Liver (tissue), 9 donors: ENCODE measurements around the gene TIMM29. TPM values are rescaled to one million over a fixed set of nuclear protein-coding genes. Genes with fewer than 3 reads are reported as not detected.

Source experiments
- DNase-seq: peaks from one replicate; pipeline ENCODE4 v3.0.0-alpha.2; 2017; ENCODE audit warnings: low spot score
- H3K27ac ChIP-seq, 2 donors: one replicate each; pipeline ENCODE4 v1.7.0; 2013; ENCODE audit warnings: inconsistent platforms in 2 of 2, low read length in 2 of 2, control low read depth in 1 of 2, low read depth in 1 of 2, mild to moderate bottlenecking in 1 of 2
- H3K27me3 ChIP-seq, 4 donors: one replicate each; pipeline versions ENCODE4 v1.6.1 to v1.7.0; 2013; ENCODE audit warnings: low read length in 3 of 4, inconsistent platforms in 1 of 4, mild to moderate bottlenecking in 1 of 4, moderate library complexity in 1 of 4; ENCODE audit not compliant: control insufficient read depth in 4 of 4, insufficient read depth in 4 of 4
- H3K36me3 ChIP-seq, 4 donors: one replicate each; pipeline versions ENCODE4 v1.6.1 to v1.7.0; 2013; ENCODE audit warnings: low read length in 3 of 4, mild to moderate bottlenecking in 3 of 4, low read depth in 1 of 4, moderate library complexity in 1 of 4; ENCODE audit not compliant: control insufficient read depth in 4 of 4, insufficient read depth in 3 of 4
- H3K4me1 ChIP-seq, 4 donors: one replicate each; pipeline versions ENCODE4 v1.6.1 to v1.7.0; 2013; ENCODE audit warnings: low read length in 3 of 4, mild to moderate bottlenecking in 3 of 4, moderate library complexity in 1 of 4; ENCODE audit not compliant: control insufficient read depth in 4 of 4, insufficient read depth in 4 of 4
- H3K4me3 ChIP-seq, 3 donors: one replicate each; pipeline versions ENCODE4 v1.6.1 to v1.7.0; 2013; ENCODE audit warnings: low read length in 3 of 3, control low read depth in 1 of 3, low read depth in 1 of 3, mild to moderate bottlenecking in 1 of 3
- H3K9ac ChIP-seq, 2 donors: one replicate each; pipeline ENCODE4 v1.7.0; 2013; ENCODE audit warnings: low read length in 2 of 2, mild to moderate bottlenecking in 2 of 2, moderate library complexity in 2 of 2, control low read depth in 1 of 2, low read depth in 1 of 2
- H3K9me3 ChIP-seq, 4 donors: one replicate each; pipeline versions ENCODE4 v1.6.1 to v1.7.0; 2013; ENCODE audit warnings: low read length in 3 of 4; ENCODE audit not compliant: control insufficient read depth in 4 of 4
- EGR1 ChIP-seq, 2 donors: IDR thresholded peaks; 2 replicates each; pipeline ENCODE4 v1.6.1; 2016 to 2018; ENCODE audit warnings: antibody characterized with exemption in 2 of 2, low read depth in 2 of 2
- FOXA1 ChIP-seq: IDR thresholded peaks from 2 replicates; pipeline ENCODE4 v1.6.1; 2016; ENCODE audit warnings: antibody characterized with exemption
- FOXA2 ChIP-seq: IDR thresholded peaks from 2 replicates; pipeline ENCODE4 v1.6.1; 2016; ENCODE audit warnings: antibody characterized with exemption
- GABPA ChIP-seq, 2 donors: IDR thresholded peaks in 1 of 2; conservative IDR thresholded peaks in 1 of 2; 2 replicates each; pipeline ENCODE4 v1.6.1; 2016; ENCODE audit warnings: antibody characterized with exemption in 2 of 2, mild to moderate bottlenecking in 1 of 2, moderate library complexity in 1 of 2
- HNF4A ChIP-seq, 2 donors: conservative IDR thresholded peaks; 2 replicates each; pipeline ENCODE4 v1.6.1; 2016; ENCODE audit warnings: antibody characterized with exemption in 2 of 2, mild to moderate bottlenecking in 2 of 2
- HNF4G ChIP-seq: IDR thresholded peaks from 2 replicates; pipeline ENCODE4 v1.6.1; 2016; ENCODE audit warnings: antibody characterized with exemption
- JUND ChIP-seq, 2 donors: IDR thresholded peaks; 2 replicates each; pipeline ENCODE4 v1.6.1; 2016; ENCODE audit warnings: antibody characterized with exemption in 2 of 2
- NR2F2 ChIP-seq: IDR thresholded peaks from 2 replicates; pipeline ENCODE4 v1.6.1; 2016; ENCODE audit warnings: antibody characterized with exemption
- RAD21 ChIP-seq, 2 donors: IDR thresholded peaks; 2 replicates each; pipeline ENCODE4 v1.6.1; 2016; ENCODE audit warnings: antibody characterized with exemption in 2 of 2, mild to moderate bottlenecking in 2 of 2
- RXRA ChIP-seq, 2 donors: IDR thresholded peaks; 2 replicates each; pipeline ENCODE4 v1.6.1; 2017 to 2018; ENCODE audit warnings: antibody characterized with exemption in 2 of 2, mild to moderate bottlenecking in 1 of 2
- SP1 ChIP-seq: IDR thresholded peaks from 2 replicates; pipeline ENCODE4 v1.6.1; 2018; ENCODE audit warnings: antibody characterized with exemption, mild to moderate bottlenecking
- TAF1 ChIP-seq: conservative IDR thresholded peaks from 2 replicates; pipeline ENCODE4 v1.6.1; 2016; ENCODE audit warnings: antibody characterized with exemption, mild to moderate bottlenecking
- YY1 ChIP-seq: IDR thresholded peaks from 2 replicates; pipeline ENCODE4 v1.6.1; 2016; ENCODE audit warnings: antibody characterized with exemption, mild to moderate bottlenecking
- WGBS: extraction: QIAGEN DNeasy Blood & Tissue Kit; methylation state at CpG from one replicate; pipeline ENCODE4 v1.1.7; 2013; 5-methylcytosine and 5-hydroxymethylcytosine counted together
- polyA plus RNA-seq, 2 donors: library from polyadenylated mRNA; stranded (reverse) in 1 of 2; unstranded in 1 of 2; fragments of 200-250 nt in 1 of 2; fragments of >200 nt in 1 of 2; fragmentation: Nextera tagmentation in 1 of 2; extraction: Ambion mirVana in 1 of 2; gene quantifications; one replicate each; pipeline versions ENCODE4 v1.2.1 to v1.2.3, GENCODE V29; 2013 to 2015
- total RNA-seq, 2 donors: library from RNA; depleted of rRNA; stranded (reverse); fragments of >200 nt; gene quantifications; one replicate each; pipeline ENCODE4 v1.2.3, GENCODE V29; 2014
- TF ChIP-seq, protein P1 (sequence below): fragments of 150-350 bp; IDR thresholded peaks from 2 replicates; pipeline ENCODE4 v1.5.1; 2017; ENCODE audit warnings: improper control_type of control experiment, low read depth, low read length; ENCODE audit not compliant: missing input control
- TF ChIP-seq, protein P2 (sequence below): IDR thresholded peaks from 2 replicates; pipeline ENCODE4 v1.6.1; 2016; ENCODE audit warnings: antibody characterized with exemption
- TF ChIP-seq, protein P3 (sequence below): IDR thresholded peaks from 2 replicates; pipeline ENCODE4 v1.6.1; 2016; ENCODE audit warnings: antibody characterized with exemption
- TF ChIP-seq, protein P4 (sequence below): IDR thresholded peaks from 2 replicates; pipeline ENCODE4 v1.6.1; 2016; ENCODE audit warnings: antibody characterized with exemption
- TF ChIP-seq, protein P5 (sequence below): IDR thresholded peaks from 2 replicates; pipeline ENCODE4 v1.6.1; 2016; ENCODE audit warnings: antibody characterized with exemption, mild to moderate bottlenecking
- donor health status: healthy.
- donor health status: healthy.
- donor health status: healthy.
- donor health status: healthy.
- donor health status: healthy.

Gene TIMM29
- total and polyA plus RNA-seq, 4 donors = 9.4 to 25.2 (median 14.6) TPM

DNA sequence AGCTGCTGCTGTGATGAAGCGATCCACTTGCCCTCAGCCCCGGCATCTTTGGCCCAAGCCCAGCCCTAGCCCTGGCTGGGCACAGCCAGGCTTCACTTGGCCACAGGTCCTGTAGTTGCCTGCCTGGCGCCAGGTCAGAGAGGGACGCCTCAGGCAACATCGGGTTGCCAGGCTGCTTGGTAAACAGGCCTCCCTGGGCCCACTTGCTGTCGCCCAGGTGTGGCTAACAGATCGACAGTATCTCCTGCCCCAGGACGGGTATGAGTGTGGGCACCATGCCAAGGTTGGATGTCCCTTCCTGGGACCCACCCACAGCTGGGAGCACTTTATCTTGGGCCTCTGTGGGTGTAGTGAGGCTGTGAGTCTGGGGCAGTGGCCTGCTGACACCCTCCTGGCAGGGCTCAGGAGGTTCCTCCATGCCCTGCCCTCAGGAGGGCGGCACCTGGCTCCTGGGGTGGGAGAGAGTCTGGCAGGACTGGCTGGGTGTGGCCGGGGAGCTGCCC lies 29.4 kb upstream of the TIMM29 start:
- H3K27me3 ChIP-seq = no peaks in the 10 kb centered on the region
- peak; percentile 89 for DNase-seq
- H3K36me3 ChIP-seq = peaks cover 0 to 1% (median 0%) of the 10 kb centered on the region in 4 donors
- no peak overlapping the region for H3K4me3 ChIP-seq
- WGBS = 26% methylated on average over 10 of the region's 10 CpGs
- H3K9ac ChIP-seq = no peak overlapping the region
- no peaks in the 10 kb centered on the region for H3K9me3 ChIP-seq
- TF ChIP-seq, protein P1, sequence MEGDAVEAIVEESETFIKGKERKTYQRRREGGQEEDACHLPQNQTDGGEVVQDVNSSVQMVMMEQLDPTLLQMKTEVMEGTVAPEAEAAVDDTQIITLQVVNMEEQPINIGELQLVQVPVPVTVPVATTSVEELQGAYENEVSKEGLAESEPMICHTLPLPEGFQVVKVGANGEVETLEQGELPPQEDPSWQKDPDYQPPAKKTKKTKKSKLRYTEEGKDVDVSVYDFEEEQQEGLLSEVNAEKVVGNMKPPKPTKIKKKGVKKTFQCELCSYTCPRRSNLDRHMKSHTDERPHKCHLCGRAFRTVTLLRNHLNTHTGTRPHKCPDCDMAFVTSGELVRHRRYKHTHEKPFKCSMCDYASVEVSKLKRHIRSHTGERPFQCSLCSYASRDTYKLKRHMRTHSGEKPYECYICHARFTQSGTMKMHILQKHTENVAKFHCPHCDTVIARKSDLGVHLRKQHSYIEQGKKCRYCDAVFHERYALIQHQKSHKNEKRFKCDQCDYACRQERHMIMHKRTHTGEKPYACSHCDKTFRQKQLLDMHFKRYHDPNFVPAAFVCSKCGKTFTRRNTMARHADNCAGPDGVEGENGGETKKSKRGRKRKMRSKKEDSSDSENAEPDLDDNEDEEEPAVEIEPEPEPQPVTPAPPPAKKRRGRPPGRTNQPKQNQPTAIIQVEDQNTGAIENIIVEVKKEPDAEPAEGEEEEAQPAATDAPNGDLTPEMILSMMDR = no peak
- no peak for TF ChIP-seq SP1
- TF ChIP-seq HNF4A (conservative IDR thresholded peaks at IDR 0.05) = peak in 1 of 2 donors; percentile 9
- peak in 1 of 2 donors; percentile 53 for TF ChIP-seq RAD21 (IDR thresholded peaks at IDR 0.05)
- peak; percentile 66 to 80 for TF ChIP-seq RXRA (IDR thresholded peaks at IDR 0.05)
- TF ChIP-seq FOXA2 = peak; percentile 62
- TF ChIP-seq, protein P2, sequence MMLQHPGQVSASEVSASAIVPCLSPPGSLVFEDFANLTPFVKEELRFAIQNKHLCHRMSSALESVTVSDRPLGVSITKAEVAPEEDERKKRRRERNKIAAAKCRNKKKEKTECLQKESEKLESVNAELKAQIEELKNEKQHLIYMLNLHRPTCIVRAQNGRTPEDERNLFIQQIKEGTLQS = no peak
- H3K4me1 ChIP-seq = peaks cover 7 to 23% (median 16%) of the 10 kb centered on the region in 4 donors
- peak overlapping the region; percentile 47 to 80 for H3K27ac ChIP-seq

DNA sequence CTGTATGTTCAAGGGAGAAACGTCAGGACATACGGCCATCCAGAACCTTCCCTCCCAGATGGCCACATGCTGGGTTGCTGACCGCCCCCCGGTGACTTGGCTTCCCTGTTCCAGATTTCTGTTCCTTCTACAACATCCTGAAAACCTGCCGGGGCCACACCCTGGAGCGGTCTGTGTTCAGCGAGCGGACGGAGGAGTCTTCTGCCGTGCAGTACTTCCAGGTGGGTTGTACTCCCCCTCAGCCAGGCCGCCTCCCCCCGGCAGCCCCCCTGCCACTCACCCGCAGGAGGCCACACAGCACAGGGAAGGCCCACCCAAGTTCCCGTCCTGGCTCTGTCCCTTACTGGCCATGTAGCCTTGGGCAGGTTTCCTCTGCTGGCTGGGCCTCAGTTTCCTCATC lies 20.7 kb upstream of the TIMM29 start:
- Histone ChIP-seq H3K4me1 (no peaks in the 10 kb centered on the region), H3K36me3 (peaks cover 0 to 35% (median 10%) of the 10 kb centered on the region in 4 donors), H3K9me3 (no peaks in the 10 kb centered on the region), H3K27me3 (no peaks in the 10 kb centered on the region), H3K4me3 (no peak overlapping the region), H3K27ac (no peak overlapping the region), H3K9ac (no peak overlapping the region)
- TF ChIP-seq, protein P3, sequence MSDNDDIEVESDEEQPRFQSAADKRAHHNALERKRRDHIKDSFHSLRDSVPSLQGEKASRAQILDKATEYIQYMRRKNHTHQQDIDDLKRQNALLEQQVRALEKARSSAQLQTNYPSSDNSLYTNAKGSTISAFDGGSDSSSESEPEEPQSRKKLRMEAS = no peak
- TF ChIP-seq RAD21 (IDR thresholded peaks at IDR 0.05) (no peak), SP1 (no peak), EGR1 (IDR thresholded peaks at IDR 0.05; ENCODE audit: low read depth in 2 of 2) (no peak), HNF4A (conservative IDR thresholded peaks at IDR 0.05) (no peak), FOXA1 (no peak), JUND (IDR thresholded peaks at IDR 0.05) (no peak), FOXA2 (no peak), RXRA (IDR thresholded peaks at IDR 0.05) (no peak), YY1 (no peak), HNF4G (no peak), TAF1 (no peak), GABPA (IDR thresholded peaks at IDR 0.05 in 1 of 2, conservative IDR thresholded peaks at IDR 0.05 in 1 of 2) (no peak), NR2F2 (no peak)
- TF ChIP-seq, protein P1 = no peak
- TF ChIP-seq, protein P4, sequence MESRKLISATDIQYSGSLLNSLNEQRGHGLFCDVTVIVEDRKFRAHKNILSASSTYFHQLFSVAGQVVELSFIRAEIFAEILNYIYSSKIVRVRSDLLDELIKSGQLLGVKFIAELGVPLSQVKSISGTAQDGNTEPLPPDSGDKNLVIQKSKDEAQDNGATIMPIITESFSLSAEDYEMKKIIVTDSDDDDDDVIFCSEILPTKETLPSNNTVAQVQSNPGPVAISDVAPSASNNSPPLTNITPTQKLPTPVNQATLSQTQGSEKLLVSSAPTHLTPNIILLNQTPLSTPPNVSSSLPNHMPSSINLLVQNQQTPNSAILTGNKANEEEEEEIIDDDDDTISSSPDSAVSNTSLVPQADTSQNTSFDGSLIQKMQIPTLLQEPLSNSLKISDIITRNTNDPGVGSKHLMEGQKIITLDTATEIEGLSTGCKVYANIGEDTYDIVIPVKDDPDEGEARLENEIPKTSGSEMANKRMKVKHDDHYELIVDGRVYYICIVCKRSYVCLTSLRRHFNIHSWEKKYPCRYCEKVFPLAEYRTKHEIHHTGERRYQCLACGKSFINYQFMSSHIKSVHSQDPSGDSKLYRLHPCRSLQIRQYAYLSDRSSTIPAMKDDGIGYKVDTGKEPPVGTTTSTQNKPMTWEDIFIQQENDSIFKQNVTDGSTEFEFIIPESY = no peak
- TF ChIP-seq, protein P2 = no peak
- TF ChIP-seq, protein P5, sequence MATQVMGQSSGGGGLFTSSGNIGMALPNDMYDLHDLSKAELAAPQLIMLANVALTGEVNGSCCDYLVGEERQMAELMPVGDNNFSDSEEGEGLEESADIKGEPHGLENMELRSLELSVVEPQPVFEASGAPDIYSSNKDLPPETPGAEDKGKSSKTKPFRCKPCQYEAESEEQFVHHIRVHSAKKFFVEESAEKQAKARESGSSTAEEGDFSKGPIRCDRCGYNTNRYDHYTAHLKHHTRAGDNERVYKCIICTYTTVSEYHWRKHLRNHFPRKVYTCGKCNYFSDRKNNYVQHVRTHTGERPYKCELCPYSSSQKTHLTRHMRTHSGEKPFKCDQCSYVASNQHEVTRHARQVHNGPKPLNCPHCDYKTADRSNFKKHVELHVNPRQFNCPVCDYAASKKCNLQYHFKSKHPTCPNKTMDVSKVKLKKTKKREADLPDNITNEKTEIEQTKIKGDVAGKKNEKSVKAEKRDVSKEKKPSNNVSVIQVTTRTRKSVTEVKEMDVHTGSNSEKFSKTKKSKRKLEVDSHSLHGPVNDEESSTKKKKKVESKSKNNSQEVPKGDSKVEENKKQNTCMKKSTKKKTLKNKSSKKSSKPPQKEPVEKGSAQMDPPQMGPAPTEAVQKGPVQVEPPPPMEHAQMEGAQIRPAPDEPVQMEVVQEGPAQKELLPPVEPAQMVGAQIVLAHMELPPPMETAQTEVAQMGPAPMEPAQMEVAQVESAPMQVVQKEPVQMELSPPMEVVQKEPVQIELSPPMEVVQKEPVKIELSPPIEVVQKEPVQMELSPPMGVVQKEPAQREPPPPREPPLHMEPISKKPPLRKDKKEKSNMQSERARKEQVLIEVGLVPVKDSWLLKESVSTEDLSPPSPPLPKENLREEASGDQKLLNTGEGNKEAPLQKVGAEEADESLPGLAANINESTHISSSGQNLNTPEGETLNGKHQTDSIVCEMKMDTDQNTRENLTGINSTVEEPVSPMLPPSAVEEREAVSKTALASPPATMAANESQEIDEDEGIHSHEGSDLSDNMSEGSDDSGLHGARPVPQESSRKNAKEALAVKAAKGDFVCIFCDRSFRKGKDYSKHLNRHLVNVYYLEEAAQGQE = no peak
- DNase-seq = no peak
- WGBS = 92% methylated on average over 14 of the region's 14 CpGs
